HepG2 (cell line): ENCODE results near the gene TMEM38B.

ENCODE experiments used
- CEBPB ChIP-seq: IDR thresholded peaks from 2 replicates; pipeline ENCODE4 v1.6.1; 2011; ENCODE audit warnings: low read depth, low read length, improper control_type of control experiment, borderline replicate concordance
- GABPA ChIP-seq, 2 experiments: IDR thresholded peaks; 2 replicates each; pipeline ENCODE4 v1.6.1; 2011 to 2016; ENCODE audit warnings: low read depth in 2 of 2, low read length in 1 of 2, missing biosample characterization in 1 of 2, missing genetic modification characterization in 1 of 2
- MXI1 ChIP-seq: IDR thresholded peaks from 3 replicates; pipeline ENCODE4 v1.6.1; 2012; ENCODE audit warnings: low read depth, low read length, inconsistent platforms, borderline replicate concordance
- MYC ChIP-seq: sonication (generic); formaldehyde crosslinking; IDR thresholded peaks from 2 replicates; pipeline ENCODE4 v1.9.0; 2021; ENCODE audit warnings: missing genetic modification reagents, borderline replicate concordance
- PHF8 ChIP-seq: sonication (generic); formaldehyde crosslinking; IDR thresholded peaks from 2 replicates; pipeline ENCODE4 v1.5.0; 2020; ENCODE audit warnings: missing genetic modification reagents
- SALL2 ChIP-seq: sonication (generic); formaldehyde crosslinking; IDR thresholded peaks from 2 replicates; pipeline ENCODE4 v1.8.1; 2023; ENCODE audit warnings: mild to moderate bottlenecking, missing genetic modification reagents, inconsistent platforms
- TF ChIP-seq, protein P1 (sequence below): sonication (generic); formaldehyde crosslinking; IDR thresholded peaks from 2 replicates; pipeline ENCODE4 v1.5.0; 2020; ENCODE audit warnings: mild to moderate bottlenecking, missing genetic modification reagents, moderate library complexity

DNA sequence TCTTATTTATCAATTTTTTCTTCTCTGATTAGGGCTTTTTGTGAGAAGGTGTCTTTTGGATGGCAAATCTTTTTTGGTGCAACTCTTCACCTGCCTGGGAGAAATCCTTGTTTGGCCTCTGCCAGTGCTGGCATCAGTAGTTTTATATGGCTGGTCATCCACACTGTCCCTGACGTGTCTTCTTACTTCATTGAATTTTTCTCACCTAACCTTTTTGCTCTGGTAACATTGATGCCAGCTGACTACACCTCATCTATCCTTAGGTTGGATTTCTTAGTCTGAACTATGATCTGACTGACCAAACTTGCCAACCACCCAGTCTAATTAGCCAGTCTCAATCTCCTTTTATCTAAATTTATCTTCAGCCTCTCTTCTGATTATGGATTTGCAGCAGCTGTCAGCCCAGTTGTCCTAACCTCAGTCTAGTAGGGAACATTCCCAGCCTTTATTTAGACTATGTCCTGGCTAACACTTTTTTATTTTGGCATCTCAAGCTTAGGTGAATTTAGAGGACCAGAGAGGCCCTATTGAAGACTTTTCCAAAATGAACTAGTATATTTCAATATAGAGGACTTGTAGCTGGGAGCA, 10.6 kb upstream of the TMEM38B start:
- TF ChIP-seq, protein P1, sequence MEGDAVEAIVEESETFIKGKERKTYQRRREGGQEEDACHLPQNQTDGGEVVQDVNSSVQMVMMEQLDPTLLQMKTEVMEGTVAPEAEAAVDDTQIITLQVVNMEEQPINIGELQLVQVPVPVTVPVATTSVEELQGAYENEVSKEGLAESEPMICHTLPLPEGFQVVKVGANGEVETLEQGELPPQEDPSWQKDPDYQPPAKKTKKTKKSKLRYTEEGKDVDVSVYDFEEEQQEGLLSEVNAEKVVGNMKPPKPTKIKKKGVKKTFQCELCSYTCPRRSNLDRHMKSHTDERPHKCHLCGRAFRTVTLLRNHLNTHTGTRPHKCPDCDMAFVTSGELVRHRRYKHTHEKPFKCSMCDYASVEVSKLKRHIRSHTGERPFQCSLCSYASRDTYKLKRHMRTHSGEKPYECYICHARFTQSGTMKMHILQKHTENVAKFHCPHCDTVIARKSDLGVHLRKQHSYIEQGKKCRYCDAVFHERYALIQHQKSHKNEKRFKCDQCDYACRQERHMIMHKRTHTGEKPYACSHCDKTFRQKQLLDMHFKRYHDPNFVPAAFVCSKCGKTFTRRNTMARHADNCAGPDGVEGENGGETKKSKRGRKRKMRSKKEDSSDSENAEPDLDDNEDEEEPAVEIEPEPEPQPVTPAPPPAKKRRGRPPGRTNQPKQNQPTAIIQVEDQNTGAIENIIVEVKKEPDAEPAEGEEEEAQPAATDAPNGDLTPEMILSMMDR (CRISPR knock-in tag) = no peak
- TF ChIP-seq CEBPB (no peak), GABPA (IDR thresholded peaks at IDR 0.05; ENCODE audit: low read depth, low read length) (no peak), GABPA (CRISPR knock-in tag; IDR thresholded peaks at IDR 0.05; ENCODE audit: low read depth) (no peak), PHF8 (no peak), MYC (CRISPR knock-in tag) (no peak), MXI1 (no peak), SALL2 (CRISPR knock-in tag) (no peak)
